ENCODE results near the gene LINGO1. TPM values are rescaled to one million over a fixed set of nuclear protein-coding genes. Genes with fewer than 3 reads are reported as not detected.

The LINGO1 gene
- total RNA-seq, 1 experiment from 2014 or later, result 51.3 TPM

- no peaks in the 10 kb centered on the region for H3K9me3 Mint-ChIP-seq
- no peaks in the 10 kb centered on the region for H3K27me3 Mint-ChIP-seq (ENCODE audit: low read depth)
- DNase-seq (ENCODE audit: low spot score), result no peak
These were observed 39.4 kb upstream of the LINGO1 start for GRCh38 chr15:77672135-77672534.

GRCh38 chr15:77671362-77672056 lies 38.8 kb upstream of the LINGO1 start:
- no peak overlapping the region for H3K4me3 Mint-ChIP-seq
- TF ChIP-seq TP53 (CRISPR knock-in tag; IDR thresholded peaks at IDR 0.05) (no peak), ATF1 (CRISPR knock-in tag; IDR thresholded peaks at IDR 0.05) (no peak), ARID4B (CRISPR knock-in tag; IDR thresholded peaks at IDR 0.05; ENCODE audit: borderline replicate concordance) (no peak), GABPB1 (CRISPR knock-in tag; IDR thresholded peaks at IDR 0.05) (no peak), TCF7 (CRISPR knock-in tag; IDR thresholded peaks at IDR 0.05; ENCODE audit: low read depth) (no peak), NR2C2 (CRISPR knock-in tag; IDR thresholded peaks at IDR 0.05) (no peak), ESRRA (CRISPR knock-in tag; IDR thresholded peaks at IDR 0.05; ENCODE audit: borderline replicate concordance) (no peak), ZNF423 (CRISPR knock-in tag; IDR thresholded peaks at IDR 0.05) (no peak)

More at GRCh38 chr15:77672135-77672534, 39.4 kb upstream of the LINGO1 start:
- no peaks in the 10 kb centered on the region for H3K4me1 Mint-ChIP-seq
- ATAC-seq, result no peak; the same call in 1 of the 2 replicates
- TF ChIP-seq MXD4 (CRISPR knock-in tag; IDR thresholded peaks at IDR 0.05; ENCODE audit: borderline replicate concordance) (no peak), HMGXB4 (CRISPR knock-in tag; IDR thresholded peaks at IDR 0.05) (no peak), ZNF416 (CRISPR knock-in tag; IDR thresholded peaks at IDR 0.05) (no peak), CREM (CRISPR knock-in tag; IDR thresholded peaks at IDR 0.05) (no peak), ETV6 (CRISPR knock-in tag; IDR thresholded peaks at IDR 0.05) (no peak), CREB1 (CRISPR knock-in tag; IDR thresholded peaks at IDR 0.05) (no peak), ZNF281 (CRISPR knock-in tag; IDR thresholded peaks at IDR 0.05) (no peak), USF2 (CRISPR knock-in tag; IDR thresholded peaks at IDR 0.05) (no peak), E2F4 (CRISPR knock-in tag; IDR thresholded peaks at IDR 0.05; ENCODE audit: borderline replicate concordance, low read depth) (no peak), ATF3 (CRISPR knock-in tag; conservative IDR thresholded peaks at IDR 0.05) (no peak), ZNF671 (CRISPR knock-in tag; IDR thresholded peaks at IDR 0.05) (no peak), ZNF232 (CRISPR knock-in tag; IDR thresholded peaks at IDR 0.05) (no peak)
- H3K36me3 Mint-ChIP-seq, result no peaks in the 10 kb centered on the region
- H3K4me3 Mint-ChIP-seq, result no peak overlapping the region
- ChIA-PET POLR2A (no interaction called here), CTCF (interaction anchor here (0.6 to 2.9 kb wide), 13 partner anchors 9 to 203 kb away, joined by 3 to 13 read pairs (median 5); no protein-coding TSS in a partner anchor)
- H3K27ac Mint-ChIP-seq, result no peak overlapping the region

More at GRCh38 chr15:77671362-77672056, 38.8 kb upstream of the LINGO1 start:
- Mint-ChIP-seq H3K27me3 (ENCODE audit: low read depth) (no peaks in the 10 kb centered on the region), H3K4me1 (no peaks in the 10 kb centered on the region), H3K9me3 (no peaks in the 10 kb centered on the region), H3K27ac (no peak overlapping the region), H3K36me3 (no peaks in the 10 kb centered on the region)
- POLR2A ChIA-PET, result no interaction called here
- ATAC-seq (no peak), DNase-seq (ENCODE audit: low spot score) (no peak)
- CTCF ChIA-PET, result interaction anchor here (0.6 to 2.9 kb wide), 13 partner anchors 9 to 204 kb away, joined by 3 to 13 read pairs (median 5); no protein-coding TSS in a partner anchor

All from WTC11 (cell line).